ENCODE data around the gene GALR3. TPM values are rescaled to one million over a fixed set of nuclear protein-coding genes. Genes with fewer than 3 reads are reported as not detected.

The GALR3 gene
- total RNA-seq, 1 donor from 2014 or later, result not detected

DNA sequence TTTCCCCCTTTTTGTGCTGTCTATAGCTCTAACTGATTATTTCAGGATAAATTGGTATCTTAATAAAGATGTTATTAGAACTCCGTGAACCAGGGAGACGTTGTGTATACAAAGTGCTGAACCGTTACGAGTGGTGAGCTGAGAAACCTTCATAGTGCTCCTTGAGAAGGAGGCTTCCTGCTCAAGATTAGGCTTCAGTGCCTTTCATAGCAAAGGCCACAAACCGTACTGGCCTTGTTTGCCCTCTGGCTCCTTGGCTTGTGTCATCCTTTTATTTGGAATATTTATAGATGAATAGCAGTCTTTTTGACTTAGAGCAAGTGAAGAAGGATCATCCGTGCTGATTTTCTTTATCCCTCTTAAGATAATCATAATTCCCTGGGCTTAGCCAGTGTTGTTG, 42.3 kb downstream of the GALR3 start:
- no peaks in the 10 kb centered on the region for H3K27me3 Mint-ChIP-seq (ENCODE audit: low read depth, unreplicated experiment)
- no peak overlapping the region for H3K4me3 ChIP-seq (ENCODE audit: insufficient read depth, low read depth, low read length)
- no peaks in the 10 kb centered on the region for H3K9me3 Mint-ChIP-seq (ENCODE audit: unreplicated experiment)
- H3K27ac Mint-ChIP-seq (ENCODE audit: unreplicated experiment), result no peak overlapping the region
- H3K4me3 Mint-ChIP-seq (ENCODE audit: unreplicated experiment), result no peak overlapping the region
- H3K36me3 Mint-ChIP-seq (ENCODE audit: low read depth, unreplicated experiment), result peaks cover 23% of the 10 kb centered on the region
- FAIRE-seq (no peak), DNase-seq (ENCODE audit: low read depth) (no peak)
- no peak overlapping the region for H3K27ac ChIP-seq (ENCODE audit: low read depth, low read length)
- no peak overlapping the region for H3K4me2 ChIP-seq (ENCODE audit: low read length)
- H3K9ac ChIP-seq (ENCODE audit: low read length), result no peak overlapping the region
- H3K9me3 ChIP-seq (ENCODE audit: insufficient read depth, low read depth, low read length), result no peaks in the 10 kb centered on the region
- no peak for TF ChIP-seq EZH2 (IDR thresholded peaks at IDR 0.05; ENCODE audit: insufficient read depth, low read length)
- no peak overlapping the region for H2AFZ ChIP-seq (ENCODE audit: low read depth, low read length)
- peaks cover 12% of the 10 kb centered on the region for H3K4me1 ChIP-seq (ENCODE audit: insufficient read depth, low read length)
- H3K79me2 ChIP-seq (ENCODE audit: insufficient read depth, low read length), result peaks cover 39% of the 10 kb centered on the region
- H4K20me1 ChIP-seq (ENCODE audit: insufficient read depth, low read length), result peaks cover 62% of the 10 kb centered on the region
- H3K27me3 ChIP-seq (ENCODE audit: insufficient read depth, low read length), result no peaks in the 10 kb centered on the region
- peaks cover 24% of the 10 kb centered on the region for H3K4me1 Mint-ChIP-seq (ENCODE audit: low read depth, unreplicated experiment)
- peaks cover 64% of the 10 kb centered on the region for H3K36me3 ChIP-seq (ENCODE audit: insufficient read depth, low read length)

DNA sequence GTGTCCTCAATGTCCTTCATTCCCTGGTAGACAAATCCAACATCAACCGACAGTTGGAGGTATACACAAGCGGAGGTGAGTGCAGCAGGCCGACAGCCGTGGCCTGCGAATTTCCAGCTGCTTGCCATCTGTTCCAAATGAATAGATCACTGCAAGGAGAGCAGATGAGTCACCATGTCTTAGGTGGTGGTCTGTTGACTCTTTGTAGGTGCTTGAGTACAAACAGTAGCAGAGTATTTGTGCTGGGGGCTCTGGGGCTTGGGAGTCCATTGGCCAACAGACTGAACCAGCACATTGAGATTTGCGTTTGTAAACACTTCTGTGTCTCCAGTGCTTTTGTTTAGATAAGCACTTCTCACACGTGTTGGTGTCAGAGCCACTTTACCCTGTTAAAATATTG, 47.1 kb downstream of the GALR3 start:
- no peaks in the 10 kb centered on the region for H3K27me3 ChIP-seq (ENCODE audit: insufficient read depth, low read length)
- H3K79me2 ChIP-seq (ENCODE audit: insufficient read depth, low read length), result peaks cover 30% of the 10 kb centered on the region
- FAIRE-seq (no peak), DNase-seq (ENCODE audit: low read depth) (peak; percentile 39)
- no peaks in the 10 kb centered on the region for H3K27me3 Mint-ChIP-seq (ENCODE audit: low read depth, unreplicated experiment)
- H2AFZ ChIP-seq (ENCODE audit: low read depth, low read length), result no peak overlapping the region
- H3K4me1 Mint-ChIP-seq (ENCODE audit: low read depth, unreplicated experiment), result peaks cover 10% of the 10 kb centered on the region
- H3K4me3 ChIP-seq (ENCODE audit: insufficient read depth, low read depth, low read length), result no peak overlapping the region
- H3K9me3 Mint-ChIP-seq (ENCODE audit: unreplicated experiment), result no peaks in the 10 kb centered on the region
- H3K36me3 ChIP-seq (ENCODE audit: insufficient read depth, low read length), result peaks cover 66% of the 10 kb centered on the region
- H3K9me3 ChIP-seq (ENCODE audit: insufficient read depth, low read depth, low read length), result no peaks in the 10 kb centered on the region
- H4K20me1 ChIP-seq (ENCODE audit: insufficient read depth, low read length), result peaks cover 52% of the 10 kb centered on the region
- H3K36me3 Mint-ChIP-seq (ENCODE audit: low read depth, unreplicated experiment), result peaks cover 18% of the 10 kb centered on the region
- H3K4me2 ChIP-seq (ENCODE audit: low read length), result no peak overlapping the region
- peak overlapping the region; percentile 4 for H3K27ac Mint-ChIP-seq (ENCODE audit: unreplicated experiment)
- no peak overlapping the region for H3K4me3 Mint-ChIP-seq (ENCODE audit: unreplicated experiment)
- TF ChIP-seq, protein P1, sequence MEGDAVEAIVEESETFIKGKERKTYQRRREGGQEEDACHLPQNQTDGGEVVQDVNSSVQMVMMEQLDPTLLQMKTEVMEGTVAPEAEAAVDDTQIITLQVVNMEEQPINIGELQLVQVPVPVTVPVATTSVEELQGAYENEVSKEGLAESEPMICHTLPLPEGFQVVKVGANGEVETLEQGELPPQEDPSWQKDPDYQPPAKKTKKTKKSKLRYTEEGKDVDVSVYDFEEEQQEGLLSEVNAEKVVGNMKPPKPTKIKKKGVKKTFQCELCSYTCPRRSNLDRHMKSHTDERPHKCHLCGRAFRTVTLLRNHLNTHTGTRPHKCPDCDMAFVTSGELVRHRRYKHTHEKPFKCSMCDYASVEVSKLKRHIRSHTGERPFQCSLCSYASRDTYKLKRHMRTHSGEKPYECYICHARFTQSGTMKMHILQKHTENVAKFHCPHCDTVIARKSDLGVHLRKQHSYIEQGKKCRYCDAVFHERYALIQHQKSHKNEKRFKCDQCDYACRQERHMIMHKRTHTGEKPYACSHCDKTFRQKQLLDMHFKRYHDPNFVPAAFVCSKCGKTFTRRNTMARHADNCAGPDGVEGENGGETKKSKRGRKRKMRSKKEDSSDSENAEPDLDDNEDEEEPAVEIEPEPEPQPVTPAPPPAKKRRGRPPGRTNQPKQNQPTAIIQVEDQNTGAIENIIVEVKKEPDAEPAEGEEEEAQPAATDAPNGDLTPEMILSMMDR (IDR thresholded peaks at IDR 0.05; ENCODE audit: insufficient read depth, low read depth, low read length), result no peak
- no peak for TF ChIP-seq EZH2 (IDR thresholded peaks at IDR 0.05; ENCODE audit: insufficient read depth, low read length)
- no peak overlapping the region for H3K27ac ChIP-seq (ENCODE audit: low read depth, low read length)
- H3K4me1 ChIP-seq (ENCODE audit: insufficient read depth, low read length), result no peaks in the 10 kb centered on the region
- H3K9ac ChIP-seq (ENCODE audit: low read length), result no peak overlapping the region

Small RNA genes lying within 50 kb of the gene (microRNA-seq; reads per million reads assigned to microRNA genes)
- 4.9 reads per million, percentile 20 among the genes with 10 or more reads in this experiment for gene MIR659

Other genes starting within 250 kb of the GALR3 start
- gene LGALS2, start 243.3 kb upstream of the GALR3 start, total RNA-seq, result not detected in 2 replicates
- gene GGA1, start 214.5 kb upstream of the GALR3 start, total RNA-seq, result 39.9 and 43.1 TPM in 2 replicates
- gene SH3BP1, start 183.7 kb upstream of the GALR3 start, total RNA-seq, result 26.5 and 31.6 TPM in 2 replicates
- gene PDXP, start 164.7 kb upstream of the GALR3 start, total RNA-seq, result 18.9 and 22.4 TPM in 2 replicates
- gene LGALS1, start 147.7 kb upstream of the GALR3 start, total RNA-seq, result 240 and 260 TPM in 2 replicates
- 17.9 and 18.1 TPM in 2 replicates for gene NOL12, start 137.0 kb upstream of the GALR3 start, total RNA-seq
- 40.6 and 41.5 TPM in 2 replicates for gene TRIOBP, start 126.3 kb upstream of the GALR3 start, total RNA-seq
- gene GCAT, start 15.4 kb upstream of the GALR3 start, total RNA-seq, result 12.8 and 14.3 TPM in 2 replicates
- 19.9 and 21.5 TPM in 2 replicates for gene ANKRD54, start 21.0 kb downstream of the GALR3 start, total RNA-seq
- gene EIF3L, start 26.0 kb downstream of the GALR3 start, total RNA-seq, result 294 and 323 TPM in 2 replicates
- 124 and 131 TPM in 2 replicates for gene MICALL1, start 82.9 kb downstream of the GALR3 start, total RNA-seq
- not detected in 2 replicates for gene C22orf23, start 130.2 kb downstream of the GALR3 start, total RNA-seq
- 129 and 149 TPM in 2 replicates for gene POLR2F, start 130.3 kb downstream of the GALR3 start, total RNA-seq
- gene SOX10, start 161.2 kb downstream of the GALR3 start, total RNA-seq, result 0.10 and 0.34 TPM in 2 replicates
- 20.7 and 22.9 TPM in 2 replicates for gene PICK1, start 234.0 kb downstream of the GALR3 start, total RNA-seq

All from astrocyte (in vitro differentiated cells and primary cell).